ENCODE measurements around the gene DDI2.

The DDI2 gene

GRCh38 chr1:15676688-15677661, 59.7 kb downstream of the DDI2 start:
- TF ChIP-seq CTCF (IDR thresholded peaks at IDR 0.05; ENCODE audit: insufficient read depth, low read length, poor library complexity, severe bottlenecking): no peak
- no peak for TF ChIP-seq EZH2phosphoT487 (conservative IDR thresholded peaks at IDR 0.05; ENCODE audit: low read length)
- Histone ChIP-seq H3K9me3 (ENCODE audit: insufficient read depth, low read length) (no peaks in the 10 kb centered on the region), H2AFZ (ENCODE audit: low read depth, low read length, severe bottlenecking) (no peak overlapping the region), H3K27me3 (ENCODE audit: low read length) (no peaks in the 10 kb centered on the region), H3K4me3 (ENCODE audit: insufficient read depth, low read length, poor library complexity, severe bottlenecking) (no peak overlapping the region), H3K27ac (ENCODE audit: low read depth, low read length) (no peak overlapping the region), H3K4me2 (ENCODE audit: low read depth, low read length, poor library complexity, severe bottlenecking) (no peak overlapping the region), H4K20me1 (ENCODE audit: low read depth, low read length) (no peaks in the 10 kb centered on the region), H3K79me2 (ENCODE audit: insufficient read depth, low read length) (no peaks in the 10 kb centered on the region), H3K9me2 (replicated peaks; ENCODE audit: insufficient read depth, low read length) (no peaks in the 10 kb centered on the region), H3K9ac (ENCODE audit: low read length) (no peak overlapping the region), H3F3A (ENCODE audit: insufficient read depth) (peaks cover 4% of the 10 kb centered on the region; the same call in 1 of the 2 replicates), H3K36me3 (ENCODE audit: low read length) (no peaks in the 10 kb centered on the region)

GRCh38 chr1:15678578-15678977, 61.3 kb downstream of the DDI2 start:
- H3K9ac ChIP-seq (ENCODE audit: low read length): no peak overlapping the region
- no peaks in the 10 kb centered on the region for H3K36me3 ChIP-seq (ENCODE audit: low read length)
- H3K27me3 ChIP-seq (ENCODE audit: low read length): no peaks in the 10 kb centered on the region
- H3F3A ChIP-seq (ENCODE audit: insufficient read depth): peaks cover 5% of the 10 kb centered on the region
- peaks cover under 1% of the 10 kb centered on the region for H3K79me2 ChIP-seq (ENCODE audit: insufficient read depth, low read length)
- H3K4me2 ChIP-seq (ENCODE audit: low read depth, low read length, poor library complexity, severe bottlenecking): no peak overlapping the region
- H3K9me2 ChIP-seq (replicated peaks; ENCODE audit: insufficient read depth, low read length): no peaks in the 10 kb centered on the region
- H4K20me1 ChIP-seq (ENCODE audit: low read depth, low read length): no peaks in the 10 kb centered on the region
- TF ChIP-seq CTCF (IDR thresholded peaks at IDR 0.05; ENCODE audit: insufficient read depth, low read length, poor library complexity, severe bottlenecking) (no peak), EZH2phosphoT487 (conservative IDR thresholded peaks at IDR 0.05; ENCODE audit: low read length) (no peak)
- no peaks in the 10 kb centered on the region for H3K9me3 ChIP-seq (ENCODE audit: insufficient read depth, low read length)
- H3K27ac ChIP-seq (ENCODE audit: low read depth, low read length): no peak overlapping the region
- no peak overlapping the region for H3K4me3 ChIP-seq (ENCODE audit: insufficient read depth, low read length, poor library complexity, severe bottlenecking)
- H2AFZ ChIP-seq (ENCODE audit: low read depth, low read length, severe bottlenecking): no peak overlapping the region

DNA sequence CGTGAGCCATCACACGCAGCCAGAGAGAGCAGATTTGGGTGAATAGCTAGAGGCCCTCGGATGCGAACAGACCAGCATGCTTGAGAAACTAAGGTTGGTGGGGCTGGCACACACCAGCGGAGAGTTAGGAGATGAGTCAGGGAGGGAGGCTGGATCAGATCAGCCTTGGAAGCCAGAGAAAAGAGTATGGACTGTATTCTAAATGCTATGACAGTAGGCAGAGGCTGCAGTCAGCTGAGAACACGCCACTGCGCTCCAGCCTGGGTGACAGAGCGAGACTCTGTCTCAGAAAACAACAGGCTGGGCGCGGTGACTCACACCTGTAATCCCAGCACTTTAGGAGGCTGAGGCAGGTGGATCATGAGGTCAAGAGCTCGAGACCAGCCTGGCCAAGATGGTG, 62.9 kb downstream of the DDI2 start:
- no peak overlapping the region for H3K4me2 ChIP-seq (ENCODE audit: low read depth, low read length, poor library complexity, severe bottlenecking)
- no peak overlapping the region for H2AFZ ChIP-seq (ENCODE audit: low read depth, low read length, severe bottlenecking)
- peaks cover 7% of the 10 kb centered on the region for H3F3A ChIP-seq (ENCODE audit: insufficient read depth)
- H3K27me3 ChIP-seq (ENCODE audit: low read length): no peaks in the 10 kb centered on the region
- H3K36me3 ChIP-seq (ENCODE audit: low read length): no peaks in the 10 kb centered on the region
- no peaks in the 10 kb centered on the region for H3K9me2 ChIP-seq (replicated peaks; ENCODE audit: insufficient read depth, low read length)
- H4K20me1 ChIP-seq (ENCODE audit: low read depth, low read length): no peaks in the 10 kb centered on the region
- no peaks in the 10 kb centered on the region for H3K9me3 ChIP-seq (ENCODE audit: insufficient read depth, low read length)
- peaks cover 11% of the 10 kb centered on the region for H3K79me2 ChIP-seq (ENCODE audit: insufficient read depth, low read length)
- H3K4me3 ChIP-seq (ENCODE audit: insufficient read depth, low read length, poor library complexity, severe bottlenecking): no peak overlapping the region
- no peak overlapping the region for H3K27ac ChIP-seq (ENCODE audit: low read depth, low read length)
- H3K9ac ChIP-seq (ENCODE audit: low read length): no peak overlapping the region
- TF ChIP-seq CTCF (IDR thresholded peaks at IDR 0.05; ENCODE audit: insufficient read depth, low read length, poor library complexity, severe bottlenecking): no peak
- no peak for TF ChIP-seq EZH2phosphoT487 (conservative IDR thresholded peaks at IDR 0.05; ENCODE audit: low read length)

Data from SU-DHL-6 (cell line).